OCI-LY1 (cell line): Measurements from ENCODE around the gene CARMIL1.

Experiments
- EZH2 ChIP-seq: fragments of 200-600 bp; sonication (generic), shearing (Covaris generic); IDR thresholded peaks from 2 replicates; pipeline ENCODE4 v1.8.0; 2017; ENCODE audit warnings: borderline replicate concordance, mixed run types, mild to moderate bottlenecking, antibody characterized with exemption, low read length, moderate library complexity, mixed read lengths
- TF ChIP-seq, protein P1 (sequence below): fragments of 200-600 bp; sonication (generic), shearing (Covaris generic); IDR thresholded peaks from 2 replicates; pipeline ENCODE4 v1.5.1; 2017; ENCODE audit warnings: mild to moderate bottlenecking, antibody characterized with exemption, low read length, moderate library complexity, mixed read lengths

GRCh38 chr6:25487012-25487411 is 207.8 kb downstream of the CARMIL1 start:
- TF ChIP-seq EZH2 = no peak
- TF ChIP-seq, protein P1, sequence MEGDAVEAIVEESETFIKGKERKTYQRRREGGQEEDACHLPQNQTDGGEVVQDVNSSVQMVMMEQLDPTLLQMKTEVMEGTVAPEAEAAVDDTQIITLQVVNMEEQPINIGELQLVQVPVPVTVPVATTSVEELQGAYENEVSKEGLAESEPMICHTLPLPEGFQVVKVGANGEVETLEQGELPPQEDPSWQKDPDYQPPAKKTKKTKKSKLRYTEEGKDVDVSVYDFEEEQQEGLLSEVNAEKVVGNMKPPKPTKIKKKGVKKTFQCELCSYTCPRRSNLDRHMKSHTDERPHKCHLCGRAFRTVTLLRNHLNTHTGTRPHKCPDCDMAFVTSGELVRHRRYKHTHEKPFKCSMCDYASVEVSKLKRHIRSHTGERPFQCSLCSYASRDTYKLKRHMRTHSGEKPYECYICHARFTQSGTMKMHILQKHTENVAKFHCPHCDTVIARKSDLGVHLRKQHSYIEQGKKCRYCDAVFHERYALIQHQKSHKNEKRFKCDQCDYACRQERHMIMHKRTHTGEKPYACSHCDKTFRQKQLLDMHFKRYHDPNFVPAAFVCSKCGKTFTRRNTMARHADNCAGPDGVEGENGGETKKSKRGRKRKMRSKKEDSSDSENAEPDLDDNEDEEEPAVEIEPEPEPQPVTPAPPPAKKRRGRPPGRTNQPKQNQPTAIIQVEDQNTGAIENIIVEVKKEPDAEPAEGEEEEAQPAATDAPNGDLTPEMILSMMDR = no peak
